H1 (cell line): ENCODE data around the gene CCDC175. TPM values are rescaled to one million over a fixed set of nuclear protein-coding genes. Genes with fewer than 3 reads are reported as not detected.

ENCODE experiments used
- CTCF ChIA-PET: fragments of 300-600 bp; sonication (Branson Sonifier 250); formaldehyde crosslinking; loops from one replicate; lab custom pipeline; 2021; ENCODE audit not compliant: partially characterized antibody; lab: Charles Lee
- POLR2A ChIA-PET: fragments of 300-600 bp; sonication (Branson Sonifier 250); formaldehyde crosslinking; loops from one replicate; lab custom pipeline; 2021; ENCODE audit warnings: inconsistent platforms; ENCODE audit not compliant: partially characterized antibody; lab: Charles Lee
- DNase-seq, 2 experiments: peaks; one replicate each; pipeline versions ENCODE4 v3.0.0 to v3.0.0-alpha.2; 2010 to 2022; ENCODE audit warnings: low spot score in 2 of 2, low read depth in 1 of 2, mixed read lengths in 1 of 2
- FAIRE-seq: peaks from 2 replicates; lab custom pipeline; 2011; peaks lifted over from hg19 to GRCh38; lab: Jason Lieb, UNC
- H2AFZ ChIP-seq: 2 replicates; pipeline ENCODE4 v1.8.1; 2012; ENCODE audit warnings: low read length, inconsistent platforms
- H2AK5ac ChIP-seq: 2 replicates; pipeline ENCODE4 v1.6.1; 2013; ENCODE audit warnings: low read depth, low read length
- H2BK120ac ChIP-seq: replicated peaks from 2 replicates; pipeline ENCODE3; 2013; ENCODE audit warnings: low read depth, low read length, inconsistent platforms
- H2BK12ac ChIP-seq: 2 replicates; pipeline ENCODE4 v1.6.1; 2013; ENCODE audit warnings: low read depth, low read length
- H2BK15ac ChIP-seq: 2 replicates; pipeline ENCODE4 v1.6.1; 2013; ENCODE audit warnings: low read length
- H2BK20ac ChIP-seq: 2 replicates; pipeline ENCODE4 v1.6.1; 2013; ENCODE audit warnings: low read length
- H2BK5ac ChIP-seq: 2 replicates; pipeline ENCODE4 v1.6.1; 2013; ENCODE audit warnings: low read depth, low read length
- H3K14ac ChIP-seq: 2 replicates; pipeline ENCODE4 v1.6.1; 2013; ENCODE audit warnings: inconsistent platforms; ENCODE audit not compliant: insufficient read length
- H3K18ac ChIP-seq: 2 replicates; pipeline ENCODE4 v1.6.1; 2013; ENCODE audit warnings: low read length; ENCODE audit errors: extremely low read depth
- H3K23ac ChIP-seq: 2 replicates; pipeline ENCODE4 v1.6.1; 2013; ENCODE audit warnings: inconsistent platforms; ENCODE audit not compliant: insufficient read length
- H3K23me2 ChIP-seq: 2 replicates; pipeline ENCODE4 v1.6.1; 2013; ENCODE audit warnings: low read depth, low read length
- H3K27ac ChIP-seq: 2 replicates; pipeline ENCODE4 v1.6.1; 2011; ENCODE audit warnings: low read depth, low read length, inconsistent platforms
- H3K27me3 ChIP-seq, 4 experiments: replicated peaks in 1 of 4; 1 replicate in 1 of 4; 2 replicates in 3 of 4; pipeline versions ENCODE4 v1.6.1 to v1.8.1; 2011 to 2013; ENCODE audit warnings: low read length in 3 of 4, mild to moderate bottlenecking in 3 of 4, inconsistent platforms in 2 of 4, mixed read lengths in 2 of 4, moderate library complexity in 1 of 4; ENCODE audit not compliant: control insufficient read depth in 3 of 4, insufficient read depth in 3 of 4; ENCODE audit errors: extremely low read depth in 1 of 4
- H3K36me3 ChIP-seq, 4 experiments: 2 replicates each; pipeline versions ENCODE4 v1.6.1 to v1.8.1; 2011 to 2013; ENCODE audit warnings: mild to moderate bottlenecking in 4 of 4, low read length in 3 of 4, moderate library complexity in 2 of 4, control low read depth in 1 of 4, inconsistent platforms in 1 of 4; ENCODE audit not compliant: insufficient read depth in 4 of 4, control insufficient read depth in 2 of 4
- H3K4ac ChIP-seq: replicated peaks from 2 replicates; pipeline ENCODE3; 2013; ENCODE audit warnings: low read length, low read depth, mixed read lengths, inconsistent platforms; ENCODE audit not compliant: insufficient read length
- H3K4me1 ChIP-seq, 4 experiments: replicated peaks in 1 of 4; 1 replicate in 1 of 4; 2 replicates in 3 of 4; pipeline versions ENCODE4 v1.6.1 to v1.8.1; 2011 to 2013; ENCODE audit warnings: low read length in 3 of 4, inconsistent platforms in 2 of 4, mixed read lengths in 1 of 4; ENCODE audit not compliant: insufficient read depth in 4 of 4, control insufficient read depth in 3 of 4
- H3K4me2 ChIP-seq, 2 experiments: 2 replicates each; pipeline versions ENCODE4 v1.6.1 to v1.8.1; 2011 to 2013; ENCODE audit warnings: low read depth in 2 of 2, low read length in 2 of 2, control low read depth in 1 of 2, inconsistent platforms in 1 of 2, mild to moderate bottlenecking in 1 of 2; ENCODE audit not compliant: insufficient read depth in 1 of 2
- H3K4me3 ChIP-seq, 4 experiments: fragments of 200-600, 300-600 bp in 1 of 4; sonication (generic), shearing (Covaris generic), sonication (Bioruptor Twin) in 1 of 4; 2 replicates each; pipeline versions ENCODE4 v1.5.1 to v1.8.1; 2011 to 2016; ENCODE audit warnings: low read length in 4 of 4, low read depth in 3 of 4, control low read depth in 2 of 4, inconsistent platforms in 2 of 4, mild to moderate bottlenecking in 2 of 4, mixed read lengths in 1 of 4, moderate library complexity in 1 of 4; ENCODE audit not compliant: insufficient read depth in 2 of 4; ENCODE audit errors: extremely low read depth in 1 of 4
- H3K56ac ChIP-seq: replicated peaks from 2 replicates; pipeline ENCODE3; 2013; ENCODE audit warnings: low read depth, mild to moderate bottlenecking, mixed read lengths, low read length, inconsistent platforms; ENCODE audit not compliant: insufficient read length
- H3K79me1 ChIP-seq: 2 replicates; pipeline ENCODE4 v1.6.1; 2013; ENCODE audit warnings: low read depth, low read length, control low read depth
- H3K79me2 ChIP-seq, 2 experiments: 2 replicates each; pipeline versions ENCODE4 v1.6.1 to v1.8.1; 2012 to 2013; ENCODE audit warnings: low read length in 2 of 2, mild to moderate bottlenecking in 2 of 2, inconsistent platforms in 1 of 2; ENCODE audit not compliant: insufficient read depth in 2 of 2, control insufficient read depth in 1 of 2
- H3K9ac ChIP-seq, 4 experiments: replicated peaks in 1 of 4; 1 replicate in 1 of 4; 2 replicates in 3 of 4; pipeline versions ENCODE4 v1.6.1 to v1.8.1; 2011 to 2013; ENCODE audit warnings: low read depth in 3 of 4, low read length in 3 of 4, control low read depth in 2 of 4, mild to moderate bottlenecking in 2 of 4, moderate library complexity in 2 of 4, inconsistent platforms in 1 of 4; ENCODE audit errors: extremely low read depth in 1 of 4
- H3K9me3 ChIP-seq, 2 experiments: 2 replicates each; pipeline versions ENCODE4 v1.6.1 to v1.8.1; 2012 to 2013; ENCODE audit warnings: mild to moderate bottlenecking in 2 of 2, moderate library complexity in 2 of 2, control low read depth in 1 of 2, inconsistent platforms in 1 of 2, low read depth in 1 of 2, low read length in 1 of 2, mixed read lengths in 1 of 2; ENCODE audit not compliant: insufficient read depth in 2 of 2
- H4K20me1 ChIP-seq, 2 experiments: replicated peaks in 1 of 2; 2 replicates each; pipeline versions ENCODE3 to v1.8.1; 2011 to 2013; ENCODE audit warnings: inconsistent platforms in 2 of 2, low read length in 2 of 2, mild to moderate bottlenecking in 1 of 2; ENCODE audit not compliant: insufficient read depth in 2 of 2, control insufficient read depth in 1 of 2
- H4K5ac ChIP-seq: 2 replicates; pipeline ENCODE4 v1.6.1; 2013; ENCODE audit warnings: low read length, low read depth, mixed read lengths, inconsistent platforms; ENCODE audit not compliant: insufficient read length
- H4K8ac ChIP-seq: 2 replicates; pipeline ENCODE4 v1.8.0; 2013; ENCODE audit warnings: mild to moderate bottlenecking, moderate library complexity, low read length, inconsistent platforms; ENCODE audit not compliant: insufficient read depth; ENCODE audit errors: extremely low read depth
- H4K91ac ChIP-seq: replicated peaks from 2 replicates; pipeline ENCODE3; 2013; ENCODE audit warnings: low read length, mixed read lengths, inconsistent platforms; ENCODE audit not compliant: insufficient read length
- ASH2L ChIP-seq: fragments of 200-600, 300-600 bp; sonication (generic); IDR thresholded peaks from one replicate; pipeline ENCODE4 v1.7.1; 2017; ENCODE audit warnings: low read length
- PHF8 ChIP-seq: fragments of 200-600 bp; sonication (generic); conservative IDR thresholded peaks from 2 replicates; pipeline ENCODE4 v1.7.1; 2012; ENCODE audit warnings: low read depth, mild to moderate bottlenecking, inconsistent platforms, low read length, moderate library complexity
- POU5F1 ChIP-seq: IDR thresholded peaks from 2 replicates; pipeline ENCODE4 v1.6.1; 2011; ENCODE audit warnings: low read depth, mild to moderate bottlenecking, low read length, moderate library complexity
- RAD21 ChIP-seq, 2 experiments: IDR thresholded peaks in 1 of 2; conservative IDR thresholded peaks in 1 of 2; 2 replicates each; pipeline ENCODE4 v1.6.1; 2011; ENCODE audit warnings: low read depth in 2 of 2, low read length in 2 of 2, improper control_type of control experiment in 1 of 2, inconsistent platforms in 1 of 2, mild to moderate bottlenecking in 1 of 2, moderate library complexity in 1 of 2
- RXRA ChIP-seq: IDR thresholded peaks from 2 replicates; pipeline ENCODE4 v1.6.1; 2011; ENCODE audit warnings: low read depth, mild to moderate bottlenecking, low read length, moderate library complexity; ENCODE audit not compliant: insufficient read depth
- SRF ChIP-seq: IDR thresholded peaks from 2 replicates; pipeline ENCODE4 v1.6.1; 2011; ENCODE audit warnings: mild to moderate bottlenecking, low read depth, low read length, moderate library complexity
- SUZ12 ChIP-seq: fragments of 200-600 bp; sonication (generic); IDR thresholded peaks from 2 replicates; pipeline ENCODE4 v1.6.1; 2012; ENCODE audit warnings: mild to moderate bottlenecking, inconsistent platforms, low read length, moderate library complexity, mixed read lengths
- TBP ChIP-seq: IDR thresholded peaks from 2 replicates; pipeline ENCODE4 v1.6.1; 2011; ENCODE audit warnings: low read depth, low read length, improper control_type of control experiment
- WGBS, 2 experiments: shearing (Covaris generic) in 1 of 2; methylation state at CpG; one replicate each; pipeline versions ENCODE4 v1.1.6 to v1.1.7; 2013 to 2015; ENCODE audit warnings: low lambda C conversion rate in 2 of 2, mixed read lengths in 2 of 2, inconsistent platforms in 1 of 2, low coverage in 1 of 2, missing lambda C conversion rate in 1 of 2; ENCODE audit not compliant: insufficient replicate concordance in 2 of 2, insufficient coverage in 1 of 2, insufficient read length in 1 of 2; ENCODE audit errors: extremely low coverage in 1 of 2, missing lambda C conversion rate in 1 of 2; 5-methylcytosine and 5-hydroxymethylcytosine counted together
- long read RNA-seq, 2 experiments: library from RNA in 1 of 2; library from capped mRNA in 1 of 2; stranded (forward); transcript quantifications; one replicate each; pipeline ENCODE4 v2.0.0, GENCODE V29; 2021; ENCODE audit warnings: inconsistent platforms in 1 of 2
- polyA minus RNA-seq, 3 experiments: library from RNA; depleted of rRNA, polyadenylated mRNA; stranded (reverse); fragments of >200 nt; gene quantifications; 1 replicate in 2 of 3; 2 replicates in 1 of 3; pipeline ENCODE4 v1.2.3, GENCODE V29; 2011
- polyA plus RNA-seq, 7 experiments: library from polyadenylated mRNA; depleted of rRNA in 3 of 7; stranded (reverse) in 5 of 7; unstranded in 2 of 7; fragments of >200 nt in 5 of 7; fragments of 200-250 nt in 2 of 7; gene quantifications; 1 replicate in 5 of 7; 2 replicates in 1 of 7; 4 replicates in 1 of 7; pipeline versions ENCODE4 v1.2.1 to v1.2.3, GENCODE V29; 2011 to 2013; ENCODE audit warnings: missing spikeins in 2 of 7, mixed read lengths in 2 of 7
- total RNA-seq: library from RNA; stranded (reverse); fragmentation: NEBNext Ultra II Directional; extraction: Animal tissue kit (Norgen Biotek cat#: 25700); gene quantifications from 2 replicates; pipeline ENCODE4 v1.2.1, GENCODE V29; 2021

Gene CCDC175
- total RNA-seq (0.19 TPM in 1 of 2 replicates, not detected in the other), polyA plus RNA-seq (2011; rRNA removed) (not detected in 2 replicates), polyA minus RNA-seq (2011; rRNA and poly(A)+ RNA removed) (not detected in 2 replicates)
- polyA plus RNA-seq (2011; cell fraction: cytosol; rRNA removed): 0.04 TPM
- 0.06 TPM for polyA plus RNA-seq (2011; cell fraction: nucleus; rRNA removed)
- polyA plus RNA-seq (2012, experiment 1 of 2): not detected in 4 replicates
- not detected for polyA plus RNA-seq (2012, experiment 2 of 2)
- 0.08 TPM for polyA plus RNA-seq (2013, experiment 1 of 2)
- 0.22 TPM for polyA plus RNA-seq (2013, experiment 2 of 2)
- polyA minus RNA-seq (2011; cell fraction: cytosol; rRNA and poly(A)+ RNA removed): not detected
- not detected for polyA minus RNA-seq (2011; cell fraction: nucleus; rRNA and poly(A)+ RNA removed)
- long read RNA-seq, experiment 1: 0 reads
- long read RNA-seq, experiment 2: 0 reads

DNA sequence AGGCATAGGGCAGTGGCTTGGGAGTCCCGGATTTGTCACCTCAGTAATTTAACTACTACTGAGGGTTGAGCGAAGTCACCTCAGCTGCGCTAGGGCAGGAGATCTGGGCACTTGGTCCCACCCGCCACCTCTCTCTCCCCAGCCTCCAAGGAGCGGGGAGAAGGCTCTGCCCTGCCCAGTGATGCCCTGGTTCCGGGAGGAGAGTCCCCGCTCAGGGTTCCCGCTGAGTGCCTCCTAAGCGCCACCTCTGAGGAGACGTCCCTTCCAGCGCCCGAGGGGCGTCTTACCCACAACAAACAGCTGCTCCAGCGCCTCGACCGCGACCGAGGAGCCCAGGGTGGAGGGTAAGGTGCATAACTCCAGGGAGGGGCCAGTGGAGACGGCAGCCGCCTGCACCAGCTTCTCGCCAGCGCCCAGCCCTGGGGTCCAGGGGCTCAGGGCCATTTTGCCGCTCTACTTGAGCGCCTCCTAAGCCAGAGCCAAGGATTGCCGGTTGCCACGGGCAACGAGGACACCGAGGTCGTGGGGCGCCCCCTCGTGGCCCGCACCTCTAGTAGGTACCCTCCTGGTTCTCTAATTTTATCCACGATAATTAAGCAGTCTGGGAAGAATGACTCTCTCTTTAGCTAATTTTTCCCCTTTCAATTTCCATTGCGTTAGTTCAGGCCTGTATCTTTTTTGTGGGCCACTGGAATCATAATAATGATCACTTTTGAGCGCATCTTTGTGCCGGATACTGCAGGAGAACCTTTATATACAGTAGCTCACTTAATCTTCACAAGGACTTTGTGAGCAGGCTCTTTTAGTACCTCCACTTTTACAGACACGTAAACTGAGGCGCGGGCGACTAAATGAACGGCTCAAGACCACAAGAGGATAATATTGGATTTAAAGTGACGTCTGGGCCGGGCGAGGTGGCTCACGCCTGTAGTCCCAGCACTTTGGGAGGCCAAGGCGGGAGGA lies at the start of gene CCDC175:
Gene CCDC175, minus strand, starts transcription at position 481 of the 963 bp plus-strand sequence. Its CDS starts 37 bp downstream, at position 444.
- Histone ChIP-seq H3K4me1 (no peaks in the 10 kb centered on the region), H4K20me1 (no peaks in the 10 kb centered on the region), H4K8ac (peak within 1 kb of the TSS; percentile 83; the same call in 1 of the 2 replicates), H3K4ac (no peak within 1 kb of the TSS), H3K27ac (no peak within 1 kb of the TSS; the same call in 1 of the 2 replicates), H3K9me3 (no peaks in the 10 kb centered on the region), H3K9ac (peak within 1 kb of the TSS in 2 of 4 experiments; percentile 54 to 60; a peak in 4 of 7 replicates), H3K79me1 (no peaks in the 10 kb centered on the region), H2BK120ac (no peak within 1 kb of the TSS), H3K14ac (no peak within 1 kb of the TSS), H3K23me2 (peaks cover 5% of the 10 kb centered on the region; the same call in 1 of the 2 replicates), H3K36me3 (no peaks in the 10 kb centered on the region), H4K5ac (no peak within 1 kb of the TSS), H3K4me3 (peak within 1 kb of the TSS; percentile 64 to 80 (median 78)), H3K79me2 (no peaks in the 10 kb centered on the region), H2BK12ac (no peak within 1 kb of the TSS), H2AK5ac (no peak within 1 kb of the TSS), H4K91ac (peak within 1 kb of the TSS; percentile 83), H3K18ac (peak within 1 kb of the TSS; percentile 97), H3K23ac (no peak within 1 kb of the TSS), H2BK15ac (peak within 1 kb of the TSS; percentile 73; the same call in 1 of the 2 replicates), H2AFZ (peak within 1 kb of the TSS; percentile 99), H3K4me2 (peak within 1 kb of the TSS; percentile 55 to 92), H2BK5ac (peak within 1 kb of the TSS; percentile 69; the same call in 1 of the 2 replicates), H2BK20ac (no peak within 1 kb of the TSS), H3K27me3 (no peaks in the 10 kb centered on the region), H3K56ac (no peak within 1 kb of the TSS)
- DNase-seq: peak; percentile 83 to 93
- peak; percentile 45 for FAIRE-seq
- WGBS, 2 experiments: 23% methylated on average over 43 of the region's 46 CpGs; no CpG with 5 or more reads in 1 of the 2 experiments
- ChIA-PET POLR2A (interaction anchor here (1.0 to 1.2 kb wide), 4 partner anchors 9 to 70 kb away, joined by 3 to 4 read pairs (median 4); no protein-coding TSS in a partner anchor), CTCF (interaction anchor here (0.6 to 18.8 kb wide), 59 partner anchors 9 to 1220 kb away, joined by 3 to 462 read pairs (median 4); partner anchors contain the start of genes JKAMP and L3HYPDH)
- TF ChIP-seq ASH2L (peak; percentile 94), RXRA (no peak), PHF8 (peak; percentile 63), POU5F1 (no peak), RAD21 (IDR thresholded peaks at IDR 0.05 in 1 of 2, conservative IDR thresholded peaks at IDR 0.05 in 1 of 2; ENCODE audit: low read depth in 2 of 2, low read length in 2 of 2) (peak; percentile 90 to 91), TBP (peak; percentile 78), SUZ12 (no peak), SRF (no peak; the same call in 1 of the 2 replicates)
